Mucosa of descending colon (tissue), 3 donors: ENCODE data around the gene TTLL9. TPM values are rescaled to one million over a fixed set of nuclear protein-coding genes. Genes with fewer than 3 reads are reported as not detected.

Experiments
- ATAC-seq: fragments of 200-7000 bp; cut with Tn5 transposase; one replicate; pipeline ENCODE4 v1.9.1; 2020; ENCODE audit warnings: mild to moderate bottlenecking, moderate library complexity
- DNase-seq, 3 donors: peaks; one replicate each; pipeline ENCODE4 v3.0.0-alpha.2; 2020
- H3K36me3 ChIP-seq: fragments of 200-600 bp; one replicate; pipeline ENCODE4 v1.8.0; 2021; ENCODE audit warnings: low read depth, mild to moderate bottlenecking
- H3K4me1 ChIP-seq: fragments of 200-600 bp; one replicate; pipeline ENCODE4 v1.8.0; 2021; ENCODE audit warnings: low read depth, mild to moderate bottlenecking
- H3K4me3 ChIP-seq: fragments of 200-600 bp; one replicate; pipeline ENCODE4 v1.8.0; 2021; ENCODE audit warnings: mild to moderate bottlenecking
- H3K9me3 ChIP-seq: fragments of 200-600 bp; one replicate; pipeline ENCODE4 v1.8.0; 2021; ENCODE audit warnings: mild to moderate bottlenecking
- intact Hi-C, 2 donors: fragments of 100-400 bp; cut with DNase I in 1 of 2; cut with micrococcal nuclease in 1 of 2; formaldehyde crosslinking; loops; one replicate each; pipeline versions ENCODE4 v1.11.0 to v1.11.1; 2022; cut with DNase I, micrococcal nuclease
- total RNA-seq, 3 donors: library from RNA; stranded (reverse); fragmentation: NEBNext Ultra II Directional in 2 of 3; extraction: Animal tissue kit (Norgen Biotek cat#: 25700) in 2 of 3; gene quantifications; one replicate each; pipeline versions ENCODE4 v1.2.1 to v1.2.4, GENCODE V29; 2021 to 2023
- TF ChIP-seq, protein P1 (sequence below): fragments of 200-600 bp; IDR thresholded peaks from one replicate; pipeline ENCODE4 v1.8.0; 2022; ENCODE audit warnings: antibody characterized with exemption, mild to moderate bottlenecking
- donor health status: DM: no; HTN: no; CAD: no; lungs with moderate emphysema.
- donor health status: DM: no; HTN: no; CAD: no.
- donor health status: DM: no; HTN: yes; CAD: no.

TTLL9 gene
- total RNA-seq, 3 donors from 2014 or later, result 0.25 TPM; not detected in 2

DNA sequence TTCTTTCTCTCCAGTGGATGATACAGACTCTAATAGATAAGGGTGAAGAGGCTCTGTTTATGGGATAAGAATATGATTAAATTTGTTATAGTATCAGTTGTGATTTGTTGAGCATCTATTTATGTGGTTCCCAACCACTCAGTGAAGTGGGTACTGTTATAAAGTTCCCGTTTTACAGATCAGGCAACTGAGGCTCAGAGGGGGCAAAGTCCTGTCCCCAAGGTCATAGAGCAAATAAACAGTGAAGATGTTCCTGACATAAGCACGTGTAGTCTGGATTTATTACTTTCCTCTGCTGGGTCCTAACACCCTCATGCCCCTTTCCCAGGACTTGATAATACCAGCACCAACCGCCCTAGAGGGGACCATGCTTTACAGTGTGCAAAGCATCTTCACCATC lies 4.2 kb upstream of the TTLL9 start:
- no peak for ATAC-seq
- intact Hi-C loops, result no loop called here
- Histone ChIP-seq H3K36me3 (no peaks in the 10 kb centered on the region), H3K9me3 (no peaks in the 10 kb centered on the region), H3K4me3 (no peak overlapping the region), H3K4me1 (peaks cover 15% of the 10 kb centered on the region)
- no peak for DNase-seq
- TF ChIP-seq, protein P1, sequence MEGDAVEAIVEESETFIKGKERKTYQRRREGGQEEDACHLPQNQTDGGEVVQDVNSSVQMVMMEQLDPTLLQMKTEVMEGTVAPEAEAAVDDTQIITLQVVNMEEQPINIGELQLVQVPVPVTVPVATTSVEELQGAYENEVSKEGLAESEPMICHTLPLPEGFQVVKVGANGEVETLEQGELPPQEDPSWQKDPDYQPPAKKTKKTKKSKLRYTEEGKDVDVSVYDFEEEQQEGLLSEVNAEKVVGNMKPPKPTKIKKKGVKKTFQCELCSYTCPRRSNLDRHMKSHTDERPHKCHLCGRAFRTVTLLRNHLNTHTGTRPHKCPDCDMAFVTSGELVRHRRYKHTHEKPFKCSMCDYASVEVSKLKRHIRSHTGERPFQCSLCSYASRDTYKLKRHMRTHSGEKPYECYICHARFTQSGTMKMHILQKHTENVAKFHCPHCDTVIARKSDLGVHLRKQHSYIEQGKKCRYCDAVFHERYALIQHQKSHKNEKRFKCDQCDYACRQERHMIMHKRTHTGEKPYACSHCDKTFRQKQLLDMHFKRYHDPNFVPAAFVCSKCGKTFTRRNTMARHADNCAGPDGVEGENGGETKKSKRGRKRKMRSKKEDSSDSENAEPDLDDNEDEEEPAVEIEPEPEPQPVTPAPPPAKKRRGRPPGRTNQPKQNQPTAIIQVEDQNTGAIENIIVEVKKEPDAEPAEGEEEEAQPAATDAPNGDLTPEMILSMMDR, result no peak

DNA sequence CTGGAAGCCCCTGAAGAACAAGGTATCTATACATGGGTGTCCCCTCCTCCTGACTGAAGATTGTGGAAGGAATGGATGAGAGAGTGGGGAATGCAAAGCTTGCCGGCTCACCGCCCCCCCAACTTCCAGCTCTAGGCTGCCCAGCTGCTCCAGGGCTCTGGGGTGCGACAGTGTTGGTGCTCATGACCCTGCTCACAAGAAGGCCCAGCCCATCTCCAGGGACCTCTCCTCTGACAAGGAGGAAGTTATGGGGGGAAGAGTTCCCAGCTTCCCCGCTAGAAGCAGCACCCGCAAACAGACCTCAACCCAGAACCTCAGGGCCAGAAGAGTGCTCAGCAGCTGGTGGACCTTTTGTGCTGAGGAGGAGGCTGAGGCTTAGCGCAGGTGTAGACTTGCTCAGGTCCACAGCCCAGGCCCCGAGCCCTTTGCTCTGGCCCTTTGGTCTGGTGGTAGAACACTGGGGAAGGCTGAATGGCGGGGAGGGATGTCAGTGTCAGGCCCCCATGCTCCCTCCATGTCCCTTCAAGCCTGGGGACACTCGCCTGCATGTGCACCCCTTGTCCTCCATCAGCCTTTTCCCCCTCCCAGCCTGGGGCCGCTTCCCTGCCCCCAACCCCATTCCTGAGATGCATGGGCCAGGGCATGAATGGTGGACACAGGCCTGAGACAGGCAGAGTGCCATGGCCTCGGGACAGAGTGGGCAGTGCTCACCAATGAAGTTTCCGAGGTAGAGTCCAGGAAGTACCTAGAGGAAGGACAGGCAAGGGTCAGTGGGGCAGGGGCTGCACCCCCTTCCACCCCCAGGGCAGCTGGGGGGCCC lies 1.4 kb upstream of the TTLL9 start:
- ATAC-seq (no peak), DNase-seq (no peak)
- H3K36me3 ChIP-seq, result no peaks in the 10 kb centered on the region
- intact Hi-C loops, result no loop called here
- TF ChIP-seq, protein P1, result no peak
- H3K4me3 ChIP-seq, result no peak overlapping the region
- H3K9me3 ChIP-seq, result no peaks in the 10 kb centered on the region
- H3K4me1 ChIP-seq, result peaks cover 13% of the 10 kb centered on the region

DNA sequence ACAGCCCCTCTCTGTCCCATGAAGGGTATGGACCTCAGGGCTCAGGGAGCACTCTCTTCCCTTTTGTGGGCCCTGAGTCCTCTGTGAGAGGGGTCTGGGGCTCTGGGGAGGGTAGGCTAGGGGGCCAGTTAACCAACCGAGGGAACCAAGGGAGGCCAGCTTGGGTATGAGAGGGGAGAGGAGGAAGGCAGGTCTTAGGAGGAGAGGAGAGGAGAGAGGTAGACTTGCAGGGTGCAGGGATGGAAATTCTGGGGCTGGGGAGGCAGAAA lies 827 bp upstream of the TTLL9 start:
- H3K9me3 ChIP-seq, result no peaks in the 10 kb centered on the region
- no peaks in the 10 kb centered on the region for H3K36me3 ChIP-seq
- ATAC-seq, result no peak
- H3K4me1 ChIP-seq, result peaks cover 13% of the 10 kb centered on the region
- H3K4me3 ChIP-seq, result no peak overlapping the region
- TF ChIP-seq, protein P1, result no peak
- DNase-seq, result no peak
- intact Hi-C loops, result no loop called here

DNA sequence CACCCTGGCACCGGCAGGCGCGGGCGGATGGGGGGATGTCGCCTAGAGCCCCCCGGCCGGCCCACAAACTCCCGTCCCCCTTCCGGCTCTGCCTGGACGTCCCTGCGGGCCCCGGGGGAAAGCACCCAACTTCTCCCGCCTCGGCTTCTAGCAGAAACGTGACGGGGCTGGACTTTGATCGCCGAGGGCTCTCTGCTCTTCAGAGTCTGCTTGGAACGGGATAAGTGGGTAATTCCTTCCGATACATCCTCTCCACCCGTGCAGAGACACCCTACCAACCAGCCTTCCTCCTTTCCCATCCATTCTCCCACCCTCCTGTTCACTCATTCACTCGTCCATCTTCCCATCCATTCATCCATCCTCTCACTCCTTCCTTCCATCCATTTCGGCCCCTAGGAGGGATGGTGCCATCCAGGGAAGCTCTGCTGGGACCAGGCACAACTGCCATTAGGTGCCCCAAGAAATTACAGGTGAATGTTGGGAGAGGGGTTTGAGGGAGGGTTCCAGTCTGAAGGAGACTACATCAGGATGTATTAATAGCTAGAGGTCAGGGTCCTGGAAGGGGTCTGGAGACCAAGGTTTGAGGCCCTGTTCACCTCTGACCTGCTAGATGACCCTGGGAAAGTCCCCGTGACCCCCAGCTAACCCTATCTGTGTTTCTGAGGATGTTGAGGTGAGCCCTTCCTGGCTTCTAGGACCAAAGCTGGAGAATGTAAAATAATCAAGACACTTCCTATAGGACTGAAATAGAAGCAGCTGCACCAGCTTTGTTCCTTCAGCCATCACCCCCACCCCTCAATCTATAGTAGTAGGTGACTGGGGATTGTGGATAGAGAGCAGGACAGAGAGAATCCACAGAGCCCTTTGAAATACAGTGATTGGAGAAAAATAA lies 538 bp downstream of the TTLL9 start:
- Histone ChIP-seq H3K4me1 (peaks cover 13% of the 10 kb centered on the region), H3K36me3 (no peaks in the 10 kb centered on the region), H3K9me3 (no peaks in the 10 kb centered on the region), H3K4me3 (peak overlapping the region; percentile 17)
- ATAC-seq, result peak; percentile 67
- TF ChIP-seq, protein P1, result no peak
- intact Hi-C loops, result no loop called here
- DNase-seq, result peak in 2 of 3 donors; percentile 38 to 41

DNA sequence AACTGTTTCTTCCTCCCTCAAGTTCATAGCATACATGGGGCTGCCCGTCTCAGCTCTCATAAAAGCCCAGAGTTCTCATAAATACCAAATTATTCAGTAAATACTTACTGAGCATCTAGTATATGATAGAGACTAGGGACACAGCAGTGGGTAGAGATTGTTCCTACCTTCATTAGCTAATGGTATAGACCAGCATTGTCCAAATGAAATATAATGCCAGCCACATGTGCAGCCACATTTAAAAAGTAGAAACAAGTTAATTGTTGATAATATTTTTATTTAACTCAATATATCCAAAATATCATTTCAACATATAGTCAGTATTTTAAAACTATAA lies 1.2 kb downstream of the TTLL9 start:
- H3K36me3 ChIP-seq, result no peaks in the 10 kb centered on the region
- DNase-seq (no peak), ATAC-seq (no peak)
- H3K4me1 ChIP-seq, result peaks cover 13% of the 10 kb centered on the region
- H3K9me3 ChIP-seq, result no peaks in the 10 kb centered on the region
- intact Hi-C loops, result no loop called here
- no peak overlapping the region for H3K4me3 ChIP-seq
- TF ChIP-seq, protein P1, result no peak
